Right renal cortex interstitium (tissue), 3 donors: ENCODE results near the gene TAS2R31. TPM values are rescaled to one million over a fixed set of nuclear protein-coding genes. Genes with fewer than 3 reads are reported as not detected.
"Not testable (repeated sequence)": the region's sequence is repeated elsewhere in the genome, so short reads cannot be mapped to it uniquely, and the experiment has no call there.

ENCODE experiments used
- DNase-seq, 3 donors: peaks; one replicate each; pipeline ENCODE4 v3.0.0-alpha.2; 2013; ENCODE audit warnings: low read depth in 3 of 3, low spot score in 2 of 3
- polyA plus RNA-seq, 3 donors: library from polyadenylated mRNA; unstranded; fragments of 120-200 nt; gene quantifications; one replicate each; pipeline ENCODE4 v1.2.1, GENCODE V29; 2013; ENCODE audit not compliant: insufficient read length in 3 of 3

Gene TAS2R31
- polyA plus RNA-seq: 1 to 10 TPM; 1.0 to 2.1 (median 1.1) TPM

DNA sequence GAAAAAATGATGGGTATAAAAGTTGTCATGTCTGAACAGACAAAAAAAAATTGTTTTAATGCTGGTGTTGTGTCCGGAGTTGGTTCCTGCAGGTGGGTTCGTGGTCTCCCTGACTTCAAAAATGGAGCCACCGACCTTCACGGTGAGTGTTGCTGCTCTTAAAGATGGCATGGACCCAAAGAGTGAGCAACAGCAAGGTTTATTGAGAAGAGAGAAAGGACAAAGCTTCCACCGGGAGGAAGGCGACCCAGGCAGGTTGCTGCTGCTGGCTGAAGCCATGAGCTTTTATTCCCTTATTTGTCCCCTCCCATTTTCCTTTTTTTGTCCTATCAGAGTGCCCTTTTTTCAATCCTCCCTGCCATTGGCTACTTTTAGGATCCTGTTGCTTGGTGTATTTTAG lies at the start of gene TAS2R31:
Gene TAS2R31 (minus strand): TSS at position 101 of the 400 bp plus-strand sequence. CDS start 72 bp downstream, at position 29.
- DNase-seq: no peak

DNA sequence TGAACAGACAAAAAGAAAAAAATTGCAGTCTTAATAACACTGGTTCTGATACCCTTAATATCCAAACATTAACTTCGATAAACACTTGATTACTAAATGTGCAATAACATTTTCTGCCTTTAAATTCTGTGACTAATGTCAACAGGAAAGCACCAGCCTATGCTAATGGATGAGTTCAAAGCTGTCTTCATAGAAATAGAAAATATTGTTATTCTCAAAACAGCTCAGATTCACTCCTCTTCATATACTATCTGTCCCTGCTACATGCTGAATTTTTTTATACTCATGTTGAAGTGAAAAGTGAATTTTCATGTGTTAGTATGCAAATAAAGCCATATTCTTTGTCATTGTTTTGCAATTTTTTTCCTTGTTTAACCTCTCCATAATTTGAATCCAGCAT lies 47.0 kb upstream of the TAS2R31 start:
- DNase-seq: no peak

DNA sequence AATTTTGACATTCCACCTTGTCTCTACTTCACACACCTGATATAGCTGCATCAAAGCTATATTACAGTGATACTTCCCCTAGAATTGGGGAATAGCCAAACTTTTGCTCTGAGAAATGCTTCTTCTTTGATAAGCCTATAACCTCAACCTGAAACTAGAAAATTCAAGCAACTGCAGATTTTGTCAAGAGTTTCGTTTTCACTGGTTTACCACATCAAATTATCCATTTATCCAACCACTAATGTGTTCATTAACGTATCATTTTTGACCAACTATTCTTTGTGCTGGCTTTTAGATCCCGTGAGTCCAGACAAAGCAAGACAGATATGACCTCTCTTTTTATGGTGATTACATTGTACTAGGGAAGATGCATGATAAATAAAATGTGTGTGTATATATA lies 44.4 kb upstream of the TAS2R31 start:
- no peak for DNase-seq

DNA sequence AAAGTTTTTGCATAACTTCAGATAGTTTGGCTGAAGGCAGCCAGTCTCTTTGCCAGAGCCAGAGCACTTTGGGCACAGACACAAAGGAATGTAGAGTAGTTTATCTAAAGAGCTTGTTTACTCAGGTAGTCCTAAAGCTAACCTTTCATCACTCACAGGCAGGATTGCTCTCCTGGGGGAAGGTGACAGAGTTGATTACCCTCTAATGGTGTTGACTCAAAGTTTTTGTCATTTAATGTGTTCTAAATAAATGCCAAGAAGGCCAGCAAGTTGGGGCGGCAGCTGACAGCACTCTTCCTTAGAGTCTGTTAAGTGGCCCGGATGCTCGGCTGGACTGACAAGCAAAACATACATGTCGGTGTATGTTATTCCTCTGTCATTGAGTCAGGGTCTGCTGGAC lies 40.2 kb upstream of the TAS2R31 start:
- DNase-seq: no peak

GRCh38 chr12:11070999-11071398 lies 39.8 kb upstream of the TAS2R31 start:
- DNase-seq: no peak

GRCh38 chr12:11069854-11070365 lies 38.7 kb upstream of the TAS2R31 start:
- no peak for DNase-seq

DNA sequence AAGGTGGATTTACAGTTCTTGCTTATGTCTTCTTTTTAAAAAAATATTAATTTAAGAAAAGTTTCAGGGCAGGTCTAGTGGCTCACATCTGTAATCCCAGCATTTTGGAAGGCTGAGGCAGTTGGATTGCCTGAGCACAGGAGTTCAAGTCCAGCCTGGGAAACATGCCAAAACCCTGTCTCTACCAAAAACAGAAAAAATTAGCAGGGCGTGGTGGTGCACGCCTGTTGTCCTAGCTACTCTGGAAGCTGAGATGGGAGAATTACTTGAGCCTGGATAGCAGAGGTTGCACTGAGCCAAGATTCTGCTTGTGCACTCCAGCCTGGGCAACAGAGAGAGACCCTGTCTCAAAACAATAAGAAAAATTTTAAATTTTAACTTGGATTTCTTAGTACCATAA lies 36.3 kb upstream of the TAS2R31 start:
- DNase-seq: no peak

- not testable (repeated sequence) for DNase-seq
These were observed 31.0 kb upstream of the TAS2R31 start, which contains the start of gene TAS2R46 for GRCh38 chr12:11062194-11062593. TAS2R46 (minus strand) TSS chr12:11062294; CDS start chr12:11062294, 0 bp downstream.

GRCh38 chr12:11059784-11060183 lies 28.6 kb upstream of the TAS2R31 start:
- no peak for DNase-seq

DNA sequence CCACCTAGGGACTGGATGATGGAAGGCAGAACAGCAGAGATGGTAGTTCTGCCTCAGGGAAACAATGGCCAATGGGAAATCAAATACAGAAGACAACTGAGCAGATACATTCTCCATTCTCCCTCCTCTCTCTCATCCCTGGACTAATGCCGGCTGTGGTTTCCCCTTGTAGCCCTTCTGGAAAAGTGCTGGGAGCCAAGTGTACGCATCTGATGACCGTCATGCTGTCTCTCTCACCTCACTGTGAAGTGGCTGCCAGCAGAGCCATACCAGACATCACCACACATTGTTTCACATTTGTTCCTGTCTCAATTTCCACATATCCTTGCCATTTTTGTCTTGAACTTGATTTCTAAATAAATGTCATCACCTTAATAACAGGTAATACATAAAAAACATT lies 27.8 kb upstream of the TAS2R31 start:
- no peak for DNase-seq

- no peak for DNase-seq
These were observed 24.1 kb upstream of the TAS2R31 start for GRCh38 chr12:11055306-11055705.

DNA sequence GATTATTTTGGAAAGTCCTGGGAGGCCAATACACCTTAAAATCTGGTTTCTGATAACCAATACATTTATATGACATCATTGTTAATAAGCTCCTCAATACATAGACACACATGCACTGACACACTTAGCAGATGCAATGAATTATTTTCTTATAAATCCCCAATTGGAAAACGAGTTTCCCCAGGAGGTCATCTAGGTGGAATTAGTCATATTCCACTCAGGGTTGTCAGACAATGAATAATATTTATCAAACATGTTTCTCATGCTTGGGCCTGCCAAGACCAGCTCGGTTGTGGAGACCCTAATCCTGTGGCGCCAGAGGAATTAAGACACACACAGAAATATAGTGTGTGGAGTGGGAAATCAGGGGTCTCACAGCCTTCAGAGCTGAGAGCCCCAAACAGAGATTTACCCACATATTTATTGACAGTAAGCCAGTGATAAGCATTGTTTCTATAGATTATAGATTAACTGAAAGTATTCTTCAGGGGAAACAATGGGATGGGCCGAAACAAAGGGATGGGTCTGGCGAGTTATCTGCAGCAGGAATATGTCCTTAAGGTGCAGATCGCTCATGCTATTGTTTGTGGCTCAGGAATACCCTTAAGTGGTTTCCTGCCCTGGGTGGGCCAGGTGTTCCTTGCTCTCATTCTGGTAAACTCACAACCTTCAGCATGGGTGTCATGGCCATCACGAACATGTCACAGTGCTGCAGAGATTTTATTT lies 18.8 kb upstream of the TAS2R31 start:
- not testable (repeated sequence) for DNase-seq

DNA sequence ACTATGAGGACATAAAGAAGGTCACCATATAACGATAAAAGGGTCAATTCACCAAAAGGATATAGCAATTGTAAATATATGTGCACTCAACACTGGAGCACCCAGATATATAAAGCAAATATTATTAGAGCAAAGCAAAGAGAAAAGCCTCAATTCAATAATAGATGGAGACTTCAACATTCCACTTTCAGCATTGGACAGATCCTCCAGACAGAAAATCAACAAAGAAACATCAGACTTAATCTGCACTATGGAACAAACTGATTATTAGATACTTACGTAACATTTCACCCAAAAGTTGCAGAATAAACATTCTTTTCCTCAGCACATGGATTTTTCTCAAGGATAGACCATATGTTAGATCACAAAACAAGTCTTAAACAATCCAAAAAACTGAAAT lies 10.2 kb upstream of the TAS2R31 start:
- not testable (repeated sequence) for DNase-seq

GRCh38 chr12:11040162-11040561 lies 9.0 kb upstream of the TAS2R31 start:
- no peak for DNase-seq

- DNase-seq: no peak
These were observed 8.0 kb upstream of the TAS2R31 start for GRCh38 chr12:11039171-11039570.

- not testable (repeated sequence) for DNase-seq
These were observed 2.8 kb upstream of the TAS2R31 start for GRCh38 chr12:11033959-11034358.

- DNase-seq: no peak
These were observed 5.1 kb downstream of the TAS2R31 start for GRCh38 chr12:11026118-11026517.

- DNase-seq: no peak
These were observed 7.8 kb downstream of the TAS2R31 start for GRCh38 chr12:11023387-11023786.

- DNase-seq: no peak
These were observed 8.7 kb downstream of the TAS2R31 start, which contains the start of gene TAS2R19 for GRCh38 chr12:11022520-11022919. TAS2R19 (minus strand) TSS chr12:11022620; CDS start chr12:11022571, 49 bp downstream.

DNA sequence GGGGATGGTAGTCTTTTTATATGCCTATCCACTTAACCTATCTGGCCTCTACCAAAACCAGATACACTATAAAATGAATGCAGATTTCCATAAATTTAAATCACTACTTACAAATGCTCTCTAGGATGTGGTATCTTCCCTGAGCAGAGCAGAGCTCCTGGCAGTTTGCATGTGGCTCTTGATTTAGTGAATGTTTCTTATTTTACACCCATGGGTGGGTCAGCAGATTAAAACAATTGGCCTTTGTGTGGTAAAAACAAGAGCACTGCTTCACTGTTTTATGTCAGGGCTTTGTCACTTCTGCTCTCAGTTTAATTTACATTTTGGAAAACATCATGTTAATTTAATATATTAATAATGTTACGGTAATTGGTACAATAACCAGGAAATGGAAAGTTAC lies 14.3 kb downstream of the TAS2R31 start:
- no peak for DNase-seq

GRCh38 chr12:11015775-11016430 lies 15.3 kb downstream of the TAS2R31 start:
- no peak for DNase-seq

- no peak for DNase-seq
These were observed 17.0 kb downstream of the TAS2R31 start for GRCh38 chr12:11014234-11014633.
